SK-N-SH treated with all-trans-retinoic acid at 6 μM for 48 hours (cell line): ENCODE results near the gene SLC5A6.

Experiments used
- ATAC-seq: fragments of 200-7000 bp; cut with Tn5 transposase; 3 replicates; pipeline ENCODE4 v1.9.1; 2020; ENCODE audit warnings: mild to moderate bottlenecking, moderate library complexity
- ARNTL ChIP-seq: fragments of 450-650 bp; formaldehyde crosslinking; IDR thresholded peaks from 2 replicates; pipeline ENCODE4 v1.5.0; 2020; ENCODE audit warnings: low read depth, mild to moderate bottlenecking, moderate library complexity, borderline replicate concordance
- CSDC2 ChIP-seq: fragments of 250-450 bp; sonication (Bioruptor Pico); IDR thresholded peaks from 2 replicates; pipeline ENCODE4 v1.5.0; 2020; ENCODE audit warnings: mild to moderate bottlenecking, moderate library complexity
- ISL1 ChIP-seq: fragments of 250-450 bp; sonication (Bioruptor Pico); IDR thresholded peaks from 2 replicates; pipeline ENCODE4 v2.1.2; 2022; ENCODE audit warnings: mild to moderate bottlenecking, moderate library complexity
- OSR1 ChIP-seq: fragments of 250-450 bp; sonication (Bioruptor Pico); IDR thresholded peaks from 2 replicates; pipeline ENCODE4 v1.8.0; 2022; ENCODE audit warnings: moderate library complexity, mild to moderate bottlenecking, inconsistent platforms
- PPARA ChIP-seq: fragments of 250-450 bp; sonication (Bioruptor Pico); IDR thresholded peaks from 2 replicates; pipeline ENCODE4 v1.5.0; 2020; ENCODE audit warnings: mild to moderate bottlenecking, borderline replicate concordance
- RARB ChIP-seq: fragments of 250-450 bp; sonication (Bioruptor Pico); IDR thresholded peaks from 2 replicates; pipeline ENCODE4 v1.8.0; 2021; ENCODE audit warnings: mild to moderate bottlenecking, moderate library complexity
- TCF4 ChIP-seq: fragments of 250-450 bp; sonication (Bioruptor Pico); IDR thresholded peaks from 2 replicates; pipeline ENCODE4 v1.8.0; 2021; ENCODE audit warnings: mild to moderate bottlenecking, moderate library complexity, borderline replicate concordance
- TOX ChIP-seq: fragments of 250-450 bp; sonication (Bioruptor Pico); IDR thresholded peaks from 2 replicates; pipeline ENCODE4 v1.8.0; 2021; ENCODE audit warnings: mild to moderate bottlenecking, moderate library complexity, borderline replicate concordance
- ZFP3 ChIP-seq: fragments of 250-450 bp; sonication (Bioruptor Pico); IDR thresholded peaks from 2 replicates; pipeline ENCODE4 v1.5.0; 2020; ENCODE audit warnings: mild to moderate bottlenecking, moderate library complexity
- ZNF70 ChIP-seq: fragments of 450-650 bp; formaldehyde crosslinking; IDR thresholded peaks from 2 replicates; pipeline ENCODE4 v1.5.0; 2020; ENCODE audit warnings: mild to moderate bottlenecking, moderate library complexity
- ZNF8 ChIP-seq: fragments of 450-650 bp; formaldehyde crosslinking; IDR thresholded peaks from 2 replicates; pipeline ENCODE4 v1.5.0; 2020; ENCODE audit warnings: mild to moderate bottlenecking, moderate library complexity
- TF ChIP-seq, protein P1 (sequence below): fragments of 250-450 bp; sonication (Bioruptor Pico); IDR thresholded peaks from 2 replicates; pipeline ENCODE4 v1.5.0; 2020; ENCODE audit warnings: mild to moderate bottlenecking, moderate library complexity
- TF ChIP-seq, protein P2 (sequence below): fragments of 250-450 bp; sonication (Bioruptor Pico); IDR thresholded peaks from 2 replicates; pipeline ENCODE4 v1.5.1; 2021; ENCODE audit warnings: mild to moderate bottlenecking, moderate library complexity

The SLC5A6 gene

DNA sequence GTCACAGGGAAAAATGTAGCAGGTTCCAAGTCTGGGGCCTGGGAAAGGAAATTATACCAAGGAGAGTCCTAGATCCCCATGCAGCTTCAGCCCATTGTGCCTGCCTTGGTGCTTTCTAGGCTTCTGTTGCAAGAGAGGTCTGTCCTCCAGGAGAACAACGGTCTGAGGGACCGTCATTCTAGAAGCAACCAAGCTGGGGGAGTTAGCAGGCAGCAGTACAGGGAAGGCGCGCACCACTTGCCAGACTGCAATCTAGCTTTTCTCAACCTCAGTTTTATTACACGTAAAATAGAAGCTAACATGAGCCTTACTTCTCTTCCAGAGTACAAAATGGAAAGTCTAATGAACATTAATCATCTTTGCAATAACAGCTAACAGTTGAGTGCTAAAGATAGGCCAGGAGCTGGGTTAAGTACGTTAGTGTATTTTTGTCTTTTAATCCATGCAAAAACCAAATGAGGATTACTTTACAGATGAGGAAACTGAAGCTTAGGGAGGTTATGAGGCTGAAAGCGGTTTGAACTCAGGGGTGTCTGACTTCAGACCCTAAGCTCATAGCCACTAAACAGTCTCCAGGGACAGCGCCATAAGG is 61.3 kb downstream of the SLC5A6 start:
- no peak for TF ChIP-seq ARNTL
- no peak for TF ChIP-seq OSR1 (CRISPR knock-in tag)
- TF ChIP-seq CSDC2: no peak
- no peak for TF ChIP-seq ZFP3 (CRISPR knock-in tag)
- no peak for TF ChIP-seq TOX (CRISPR knock-in tag)
- no peak for TF ChIP-seq ISL1 (CRISPR knock-in tag)
- TF ChIP-seq, protein P1, sequence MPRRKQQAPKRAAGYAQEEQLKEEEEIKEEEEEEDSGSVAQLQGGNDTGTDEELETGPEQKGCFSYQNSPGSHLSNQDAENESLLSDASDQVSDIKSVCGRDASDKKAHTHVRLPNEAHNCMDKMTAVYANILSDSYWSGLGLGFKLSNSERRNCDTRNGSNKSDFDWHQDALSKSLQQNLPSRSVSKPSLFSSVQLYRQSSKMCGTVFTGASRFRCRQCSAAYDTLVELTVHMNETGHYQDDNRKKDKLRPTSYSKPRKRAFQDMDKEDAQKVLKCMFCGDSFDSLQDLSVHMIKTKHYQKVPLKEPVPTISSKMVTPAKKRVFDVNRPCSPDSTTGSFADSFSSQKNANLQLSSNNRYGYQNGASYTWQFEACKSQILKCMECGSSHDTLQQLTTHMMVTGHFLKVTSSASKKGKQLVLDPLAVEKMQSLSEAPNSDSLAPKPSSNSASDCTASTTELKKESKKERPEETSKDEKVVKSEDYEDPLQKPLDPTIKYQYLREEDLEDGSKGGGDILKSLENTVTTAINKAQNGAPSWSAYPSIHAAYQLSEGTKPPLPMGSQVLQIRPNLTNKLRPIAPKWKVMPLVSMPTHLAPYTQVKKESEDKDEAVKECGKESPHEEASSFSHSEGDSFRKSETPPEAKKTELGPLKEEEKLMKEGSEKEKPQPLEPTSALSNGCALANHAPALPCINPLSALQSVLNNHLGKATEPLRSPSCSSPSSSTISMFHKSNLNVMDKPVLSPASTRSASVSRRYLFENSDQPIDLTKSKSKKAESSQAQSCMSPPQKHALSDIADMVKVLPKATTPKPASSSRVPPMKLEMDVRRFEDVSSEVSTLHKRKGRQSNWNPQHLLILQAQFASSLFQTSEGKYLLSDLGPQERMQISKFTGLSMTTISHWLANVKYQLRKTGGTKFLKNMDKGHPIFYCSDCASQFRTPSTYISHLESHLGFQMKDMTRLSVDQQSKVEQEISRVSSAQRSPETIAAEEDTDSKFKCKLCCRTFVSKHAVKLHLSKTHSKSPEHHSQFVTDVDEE (CRISPR knock-in tag): no peak
- TF ChIP-seq ZNF8 (CRISPR knock-in tag): no peak
- no peak for TF ChIP-seq PPARA (CRISPR knock-in tag)
- TF ChIP-seq ZNF70: no peak
- TF ChIP-seq, protein P2, sequence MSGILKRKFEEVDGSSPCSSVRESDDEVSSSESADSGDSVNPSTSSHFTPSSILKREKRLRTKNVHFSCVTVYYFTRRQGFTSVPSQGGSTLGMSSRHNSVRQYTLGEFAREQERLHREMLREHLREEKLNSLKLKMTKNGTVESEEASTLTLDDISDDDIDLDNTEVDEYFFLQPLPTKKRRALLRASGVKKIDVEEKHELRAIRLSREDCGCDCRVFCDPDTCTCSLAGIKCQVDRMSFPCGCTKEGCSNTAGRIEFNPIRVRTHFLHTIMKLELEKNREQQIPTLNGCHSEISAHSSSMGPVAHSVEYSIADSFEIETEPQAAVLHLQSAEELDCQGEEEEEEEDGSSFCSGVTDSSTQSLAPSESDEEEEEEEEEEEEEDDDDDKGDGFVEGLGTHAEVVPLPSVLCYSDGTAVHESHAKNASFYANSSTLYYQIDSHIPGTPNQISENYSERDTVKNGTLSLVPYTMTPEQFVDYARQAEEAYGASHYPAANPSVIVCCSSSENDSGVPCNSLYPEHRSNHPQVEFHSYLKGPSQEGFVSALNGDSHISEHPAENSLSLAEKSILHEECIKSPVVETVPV (CRISPR knock-in tag): no peak
- no peak for TF ChIP-seq TCF4 (CRISPR knock-in tag)
- TF ChIP-seq RARB (CRISPR knock-in tag): no peak
- TF ChIP-seq, all 23 proteins: peak for 0
- no peak for ATAC-seq
